ENCODE results near the gene TRIM54. TPM values are rescaled to one million over a fixed set of nuclear protein-coding genes. Genes with fewer than 3 reads are reported as not detected.

Gene TRIM54
- total and polyA plus RNA-seq, 9 donors = 0.12 to 0.72 (median 0.28) TPM; not detected in 3

DNA sequence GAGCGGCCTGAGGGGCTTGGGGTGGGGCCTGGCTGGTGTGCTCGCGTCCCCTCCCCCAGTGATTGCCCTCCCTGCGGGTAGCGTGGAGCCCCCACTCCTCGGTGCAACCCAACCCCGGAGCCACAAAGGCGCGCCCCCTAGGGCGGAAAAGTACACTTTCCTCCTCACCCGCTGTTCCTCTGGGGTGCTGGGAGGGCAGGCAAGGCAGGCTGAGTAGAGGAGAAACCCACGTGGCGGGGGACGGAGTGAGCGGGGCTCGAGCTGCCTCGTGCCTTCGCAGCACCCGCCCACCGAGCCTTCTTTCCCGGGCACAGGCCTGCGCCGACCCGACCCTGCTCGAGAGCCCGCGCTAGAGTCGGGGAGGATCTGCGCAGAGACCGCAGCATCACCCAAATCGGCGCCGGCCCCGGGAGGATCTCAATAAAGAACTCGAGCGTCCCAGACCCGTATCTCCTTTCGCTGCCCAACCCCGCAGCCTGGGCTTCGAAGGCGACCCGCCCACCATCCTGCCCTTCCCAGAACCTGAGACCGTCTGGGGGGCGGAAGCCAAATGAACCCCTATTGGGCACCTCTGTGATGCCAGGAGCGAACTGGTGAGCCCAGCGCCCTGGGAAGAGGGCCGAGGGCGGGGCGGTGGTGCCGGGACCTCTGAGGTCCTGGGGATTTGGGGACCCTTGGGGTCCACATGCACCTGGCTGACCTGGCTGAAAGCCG, 24.5 kb downstream of the TRIM54 start:
- Histone ChIP-seq H3K4me3 (no peak overlapping the region), H3K9me3 (no peaks in the 10 kb centered on the region), H3K27ac (no peak overlapping the region), H3K36me3 (no peaks in the 10 kb centered on the region), H3K4me1 (ENCODE audit: insufficient read depth) (peaks cover 4% of the 10 kb centered on the region), H3K27me3 (peaks cover 4% of the 10 kb centered on the region)
- intact Hi-C loops (cut with DNase I) = loop anchor here in 1 of 4 donors (10.0 kb wide), 1 partner anchor 462 kb away; the partner anchor contains the start of gene DPYSL5
- 2 to 4% (median 3%) methylated on average over 41 to 51 of the region's 51 CpGs for WGBS, 3 donors
- TF ChIP-seq EP300 (IDR thresholded peaks at IDR 0.05) = no peak
- no peak for TF ChIP-seq POLR2A (IDR thresholded peaks at IDR 0.05)
- TF ChIP-seq, protein P1, sequence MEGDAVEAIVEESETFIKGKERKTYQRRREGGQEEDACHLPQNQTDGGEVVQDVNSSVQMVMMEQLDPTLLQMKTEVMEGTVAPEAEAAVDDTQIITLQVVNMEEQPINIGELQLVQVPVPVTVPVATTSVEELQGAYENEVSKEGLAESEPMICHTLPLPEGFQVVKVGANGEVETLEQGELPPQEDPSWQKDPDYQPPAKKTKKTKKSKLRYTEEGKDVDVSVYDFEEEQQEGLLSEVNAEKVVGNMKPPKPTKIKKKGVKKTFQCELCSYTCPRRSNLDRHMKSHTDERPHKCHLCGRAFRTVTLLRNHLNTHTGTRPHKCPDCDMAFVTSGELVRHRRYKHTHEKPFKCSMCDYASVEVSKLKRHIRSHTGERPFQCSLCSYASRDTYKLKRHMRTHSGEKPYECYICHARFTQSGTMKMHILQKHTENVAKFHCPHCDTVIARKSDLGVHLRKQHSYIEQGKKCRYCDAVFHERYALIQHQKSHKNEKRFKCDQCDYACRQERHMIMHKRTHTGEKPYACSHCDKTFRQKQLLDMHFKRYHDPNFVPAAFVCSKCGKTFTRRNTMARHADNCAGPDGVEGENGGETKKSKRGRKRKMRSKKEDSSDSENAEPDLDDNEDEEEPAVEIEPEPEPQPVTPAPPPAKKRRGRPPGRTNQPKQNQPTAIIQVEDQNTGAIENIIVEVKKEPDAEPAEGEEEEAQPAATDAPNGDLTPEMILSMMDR (IDR thresholded peaks at IDR 0.05) = no peak
- DNase-seq = no peak

DNA sequence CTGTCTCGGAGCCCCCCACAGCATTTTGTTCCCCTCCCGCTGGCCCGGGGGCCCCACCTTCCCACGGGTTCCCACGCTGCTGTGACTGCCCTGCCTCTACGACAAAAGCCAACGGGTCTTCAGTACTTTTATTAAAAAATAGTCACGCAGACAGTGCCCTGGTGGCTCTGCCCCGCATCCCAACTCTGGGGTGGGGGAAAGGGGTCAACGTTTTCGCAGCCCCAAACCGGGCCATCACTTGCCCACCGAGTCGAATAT, 25.0 kb downstream of the TRIM54 start:
- Histone ChIP-seq H3K4me1 (ENCODE audit: insufficient read depth) (peaks cover 4% of the 10 kb centered on the region), H3K27me3 (peaks cover 4% of the 10 kb centered on the region), H3K4me3 (no peak overlapping the region), H3K27ac (no peak overlapping the region), H3K36me3 (no peaks in the 10 kb centered on the region), H3K9me3 (no peaks in the 10 kb centered on the region)
- intact Hi-C loops (cut with DNase I) = loop anchor here in 1 of 4 donors (10.0 kb wide), 1 partner anchor 462 kb away; the partner anchor contains the start of gene DPYSL5
- 7 to 10% (median 9%) methylated on average over 14 of the region's 14 CpGs for WGBS, 3 donors
- no peak for DNase-seq
- TF ChIP-seq EP300 (IDR thresholded peaks at IDR 0.05) (no peak), POLR2A (IDR thresholded peaks at IDR 0.05) (no peak)
- TF ChIP-seq, protein P1 (IDR thresholded peaks at IDR 0.05) = no peak

DNA sequence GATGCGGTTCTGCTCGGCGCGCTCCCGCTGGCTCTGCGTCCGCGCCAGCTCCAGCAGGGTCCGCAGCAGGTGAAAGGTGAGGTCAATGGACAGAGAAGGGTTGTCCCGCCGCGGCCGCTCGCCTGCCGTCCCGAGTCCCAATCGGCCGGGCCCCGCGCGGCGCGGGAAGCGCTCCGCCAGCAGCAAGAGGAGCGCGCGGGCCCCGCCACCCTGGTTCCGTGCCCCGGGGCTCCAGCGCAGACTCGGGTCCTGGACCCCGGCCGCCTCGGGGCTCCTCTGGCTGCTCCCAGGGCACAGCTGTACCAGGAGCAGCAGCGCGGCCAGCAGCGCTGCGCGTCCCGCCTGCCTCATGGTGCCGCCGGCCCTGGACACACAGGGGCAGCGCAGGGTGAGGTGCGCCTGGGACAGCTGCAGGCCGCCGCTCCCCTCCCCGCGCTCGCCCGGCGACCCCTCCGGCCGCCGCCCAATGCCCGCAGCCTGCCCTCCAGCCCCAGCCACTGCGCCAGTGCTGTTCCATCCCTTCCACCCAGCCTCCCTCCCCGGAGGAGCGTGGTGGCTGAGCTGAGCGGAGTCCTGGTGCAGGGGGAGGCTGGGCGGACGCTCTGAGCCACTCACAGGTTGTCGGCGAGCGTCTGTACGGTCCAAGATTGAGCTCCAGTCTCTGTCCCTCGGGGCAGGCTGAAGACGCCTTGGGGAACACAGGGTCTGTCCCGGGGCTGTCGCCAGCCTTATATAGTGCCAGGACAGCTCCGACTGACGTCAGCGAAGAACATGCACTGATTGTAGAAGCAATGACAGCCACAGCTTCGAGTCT, 25.5 kb downstream of the TRIM54 start:
- H3K4me3 ChIP-seq = no peak overlapping the region
- 3 to 10% (median 5%) methylated on average over 51 to 75 of the region's 75 CpGs for WGBS, 3 donors
- H3K27ac ChIP-seq = no peak overlapping the region
- no peaks in the 10 kb centered on the region for H3K36me3 ChIP-seq
- intact Hi-C loops (cut with DNase I) = loop anchor here in 1 of 4 donors (10.0 kb wide), 1 partner anchor 463 kb away; the partner anchor contains the start of gene DPYSL5
- no peak for DNase-seq
- peaks cover 4% of the 10 kb centered on the region for H3K27me3 ChIP-seq
- no peaks in the 10 kb centered on the region for H3K9me3 ChIP-seq
- H3K4me1 ChIP-seq (ENCODE audit: insufficient read depth) = peaks cover 4% of the 10 kb centered on the region
- TF ChIP-seq, protein P1 (IDR thresholded peaks at IDR 0.05) = no peak
- no peak for TF ChIP-seq EP300 (IDR thresholded peaks at IDR 0.05)
- no peak for TF ChIP-seq POLR2A (IDR thresholded peaks at IDR 0.05)

DNA sequence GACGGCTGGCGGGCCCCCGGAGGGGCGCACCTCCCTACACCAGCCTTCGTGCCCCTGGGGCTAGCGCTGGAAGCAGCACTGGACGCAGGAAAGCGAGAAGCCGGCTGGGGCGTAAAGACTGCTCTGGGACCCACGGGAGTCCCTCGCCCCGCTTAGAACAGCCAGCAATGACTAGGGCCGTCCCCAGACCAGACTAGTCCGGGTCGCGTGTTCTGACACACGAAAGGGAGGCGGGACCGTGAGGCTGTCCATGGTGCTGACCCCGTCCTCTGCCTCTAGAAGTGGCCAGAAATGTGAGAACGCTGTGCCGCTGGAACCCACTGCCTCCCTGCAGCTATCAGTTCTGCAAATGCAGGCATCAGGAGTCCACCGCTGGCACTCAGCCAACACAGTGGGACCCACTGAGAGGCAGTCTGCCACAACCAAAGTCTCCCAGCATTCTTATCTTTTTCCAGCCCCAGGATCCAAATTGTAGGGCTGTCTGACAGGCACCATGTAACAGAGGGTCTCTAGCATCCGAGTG, 26.2 kb downstream of the TRIM54 start, which contains the start of gene UCN:
Gene UCN (minus strand): TSS at position 87 of the 523 bp plus-strand sequence. CDS start 550 bp downstream, outside the sequence.
- DNase-seq = peak; percentile 29 to 67 (median 55)
- no peak within 1 kb of the TSS for H3K27ac ChIP-seq
- H3K4me3 ChIP-seq = no peak within 1 kb of the TSS
- TF ChIP-seq POLR2A (IDR thresholded peaks at IDR 0.05) (no peak), EP300 (IDR thresholded peaks at IDR 0.05) (no peak)
- TF ChIP-seq, protein P1 (IDR thresholded peaks at IDR 0.05) = no peak
- no peaks in the 10 kb centered on the region for H3K36me3 ChIP-seq
- H3K9me3 ChIP-seq = no peaks in the 10 kb centered on the region
- intact Hi-C loops (cut with DNase I) = loop anchor here in 1 of 4 donors (10.0 kb wide), 1 partner anchor 464 kb away; the partner anchor contains the start of gene DPYSL5
- 11 to 28% (median 21%) methylated on average over 23 to 25 of the region's 25 CpGs for WGBS, 3 donors
- H3K27me3 ChIP-seq = peaks cover 4% of the 10 kb centered on the region
- H3K4me1 ChIP-seq (ENCODE audit: insufficient read depth) = peaks cover 4% of the 10 kb centered on the region

Data from ovary (tissue), 9 donors.